HG02970 (cell line): ENCODE measurements around the gene FAM76B.
"Not testable (repeated sequence)": the region's sequence is repeated elsewhere in the genome, so short reads cannot be mapped to it uniquely, and the experiment has no call there.

ENCODE experiments used
- ATAC-seq: cut with Tn5 transposase; IDR thresholded peaks from one replicate; pipeline ENCODE4 v1.9.1; 2021; ENCODE audit warnings: mild to moderate bottlenecking, moderate library complexity, moderate number of reproducible peaks; ENCODE audit not compliant: unreplicated experiment, low FRiP score

The FAM76B gene

DNA sequence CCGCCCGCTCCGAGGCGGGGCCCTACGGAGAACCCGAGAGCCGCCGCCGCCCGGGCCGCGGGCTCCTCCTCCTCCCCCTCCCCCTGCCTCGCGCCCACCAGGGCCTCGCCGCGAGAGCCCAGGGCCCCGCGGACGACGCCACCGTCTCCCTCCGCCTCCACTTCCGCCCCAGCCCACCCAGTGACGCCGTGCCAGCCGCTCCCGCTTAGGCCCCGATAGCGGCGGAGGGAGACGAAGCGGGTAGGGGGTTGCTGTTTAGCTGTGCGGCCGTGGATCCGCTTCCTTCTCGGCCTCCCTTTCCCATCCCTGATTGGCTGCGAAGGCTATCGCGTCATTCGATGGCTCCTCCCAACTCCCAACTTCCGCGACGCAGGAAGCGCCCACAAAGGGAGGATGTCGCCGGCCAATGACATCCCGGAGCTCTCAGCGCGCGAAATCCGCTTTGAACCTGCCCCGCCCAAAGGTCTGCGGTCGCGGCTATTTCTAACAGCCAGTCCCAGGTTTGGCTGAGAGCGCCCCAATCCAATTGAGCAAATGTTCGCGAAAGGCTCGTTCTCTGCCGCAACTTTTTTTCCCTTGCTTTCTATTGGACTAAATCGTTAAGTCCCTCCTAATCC lies at the start of gene FAM76B:
Gene FAM76B (minus strand): TSS at position 277 of the 617 bp plus-strand sequence. CDS start 304 bp downstream, outside the sequence.
- ATAC-seq: peak; percentile 82

- no peak for ATAC-seq
Measured at GRCh38 chr11:95835768-95836488, 46.3 kb upstream of the FAM76B start.

- no peak for ATAC-seq
Measured at GRCh38 chr11:95835351-95835750, 45.8 kb upstream of the FAM76B start.

- ATAC-seq: no peak
Measured at GRCh38 chr11:95833378-95833777, 43.8 kb upstream of the FAM76B start.

DNA sequence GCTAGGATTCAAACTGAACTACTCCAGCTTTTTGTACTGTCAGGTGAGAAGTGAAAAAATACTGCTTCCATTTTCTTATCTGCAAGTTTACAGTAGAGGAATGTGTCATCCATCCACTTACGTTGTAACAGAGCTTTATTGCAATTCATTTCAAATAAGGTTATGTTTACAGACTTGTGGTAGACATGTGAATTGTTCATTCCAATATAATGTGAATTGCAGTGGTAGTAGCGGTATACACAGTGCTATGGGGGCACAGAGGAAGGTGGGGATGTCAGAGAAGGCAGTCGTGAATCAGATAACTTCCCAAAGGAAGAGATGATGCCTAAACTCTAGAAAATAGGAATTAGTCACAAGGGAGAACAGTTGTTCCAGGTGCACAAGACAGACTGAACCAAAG lies 43.2 kb upstream of the FAM76B start:
- ATAC-seq: no peak

DNA sequence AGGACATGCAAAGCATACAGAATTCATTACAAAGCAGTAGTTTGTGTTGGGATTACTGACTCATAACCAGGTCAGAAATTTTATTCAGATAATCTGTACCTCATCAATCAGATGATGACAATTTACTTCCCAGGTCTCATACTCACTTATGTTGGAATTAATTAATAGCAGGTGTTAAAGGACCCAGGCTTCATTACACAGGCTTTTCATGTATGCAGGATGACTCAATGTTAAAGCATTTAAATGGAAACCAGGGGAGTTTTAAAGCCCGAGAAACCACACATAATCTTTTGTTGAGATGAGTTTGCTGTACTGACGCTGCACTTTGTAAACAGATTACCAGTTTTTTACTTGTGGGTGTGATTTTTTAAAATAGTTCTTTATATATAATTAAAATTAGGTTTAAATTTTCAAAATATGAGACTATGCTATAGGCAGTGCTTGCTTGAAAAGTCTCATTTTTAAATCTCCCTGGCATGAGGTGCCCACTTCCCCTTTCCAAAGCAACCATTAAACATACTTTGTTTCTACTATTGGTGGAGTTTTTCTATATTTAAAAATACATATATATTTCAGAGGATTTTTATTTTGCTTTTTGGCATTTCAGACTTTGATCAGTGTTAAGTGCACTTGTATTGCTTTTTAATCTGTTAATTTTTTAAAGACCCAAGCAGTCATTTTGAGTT lies 41.8 kb upstream of the FAM76B start:
- no peak for ATAC-seq

DNA sequence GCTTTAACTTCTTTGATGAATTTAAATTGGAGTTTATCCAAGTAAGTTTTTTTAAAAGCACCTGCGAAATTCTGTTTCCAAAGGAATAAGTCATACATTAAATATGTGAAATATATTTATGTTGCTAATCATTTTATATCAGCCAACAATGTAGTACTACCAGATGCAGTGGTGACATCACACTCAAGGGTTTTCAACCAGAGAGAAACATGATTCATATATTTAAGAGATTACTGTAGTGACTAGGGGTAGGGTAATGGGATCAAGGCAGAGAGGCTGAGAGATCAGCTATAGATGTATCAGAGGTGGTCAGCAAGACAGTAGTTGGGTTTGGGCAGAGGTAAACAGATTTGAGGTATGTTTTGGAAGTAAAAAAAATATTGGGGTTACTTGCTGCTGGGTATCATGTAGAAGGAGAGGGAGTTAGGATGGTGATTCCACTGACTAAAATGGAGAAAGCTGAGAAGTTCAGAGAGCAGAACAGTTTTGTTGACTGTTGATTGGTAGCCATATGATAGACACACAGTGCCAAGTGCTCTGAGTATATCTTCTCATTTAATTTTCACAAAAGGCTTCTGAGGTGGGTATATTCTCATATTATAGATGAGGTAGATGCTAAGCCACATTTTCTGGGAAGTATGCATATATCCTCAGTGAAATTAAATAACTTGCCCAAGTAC lies 40.1 kb upstream of the FAM76B start:
- ATAC-seq: no peak

GRCh38 chr11:95827696-95828095 lies 38.1 kb upstream of the FAM76B start:
- no peak for ATAC-seq

- ATAC-seq: no peak
Measured at GRCh38 chr11:95821640-95822039, 32.1 kb upstream of the FAM76B start.

DNA sequence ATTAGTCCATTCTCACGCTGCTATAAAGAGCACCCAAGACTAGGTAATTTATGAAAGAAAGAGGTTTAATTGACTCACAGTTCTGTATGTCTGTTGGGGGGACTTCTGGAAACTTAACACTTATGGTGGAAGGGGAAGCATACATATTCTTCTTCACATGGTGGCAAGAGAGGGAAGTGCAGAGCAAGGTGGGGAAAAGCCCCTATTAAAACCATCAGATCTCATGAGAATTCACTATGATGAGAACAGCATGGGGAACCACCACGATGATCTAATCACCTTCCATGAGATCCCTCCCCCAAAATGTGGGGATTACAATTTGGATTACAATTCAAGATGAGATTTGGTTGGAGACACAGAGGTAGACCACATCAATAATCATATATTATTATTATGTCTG lies 26.5 kb upstream of the FAM76B start:
- no peak for ATAC-seq

GRCh38 chr11:95811052-95811451 lies 21.5 kb upstream of the FAM76B start:
- not testable (repeated sequence) for ATAC-seq

- not testable (repeated sequence) for ATAC-seq
Measured at GRCh38 chr11:95806464-95806863, 16.9 kb upstream of the FAM76B start.

DNA sequence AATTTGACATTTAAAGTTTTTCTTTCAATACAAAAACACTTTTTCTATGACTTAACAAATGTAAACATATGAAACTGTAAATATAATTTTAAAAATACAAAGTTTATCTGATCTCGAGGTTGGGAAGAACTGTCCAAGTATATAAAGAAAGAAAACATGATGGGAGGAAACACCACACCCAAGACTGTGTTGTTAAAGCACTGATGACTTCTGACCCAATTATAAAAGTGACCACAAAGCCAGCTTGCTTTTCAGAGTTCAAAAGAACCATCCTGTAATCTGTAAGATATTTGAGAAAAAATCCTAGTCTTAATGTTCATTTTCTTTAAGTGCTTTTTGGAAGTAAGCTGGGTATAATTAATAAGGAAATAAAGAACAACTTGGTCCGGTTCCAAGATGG lies 16.3 kb upstream of the FAM76B start:
- no peak for ATAC-seq

GRCh38 chr11:95803973-95804372 lies 14.4 kb upstream of the FAM76B start:
- ATAC-seq: no peak

- ATAC-seq: no peak
Measured at GRCh38 chr11:95802806-95803205, 13.2 kb upstream of the FAM76B start.

- no peak for ATAC-seq
Measured at GRCh38 chr11:95800438-95800837, 10.9 kb upstream of the FAM76B start.

GRCh38 chr11:95799546-95799945 lies 10.0 kb upstream of the FAM76B start:
- no peak for ATAC-seq

DNA sequence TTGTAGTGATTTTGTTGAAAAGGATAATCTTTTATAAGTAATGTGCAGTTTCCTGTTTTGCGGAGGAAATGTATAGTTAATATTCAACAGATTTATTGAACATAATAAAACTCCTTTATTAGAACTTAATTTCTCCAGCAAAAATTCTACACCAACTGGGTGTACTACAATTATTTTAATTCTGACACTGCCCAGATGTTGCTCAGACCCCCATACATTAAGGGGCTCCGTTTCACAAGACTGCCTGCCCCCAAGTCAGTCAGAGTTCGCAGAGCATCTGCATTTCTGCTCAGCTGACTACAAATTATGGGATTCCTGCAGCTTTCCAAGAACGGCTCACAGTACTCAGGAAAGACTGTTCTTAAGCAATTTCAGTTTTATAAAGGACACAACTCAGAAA lies 6.9 kb upstream of the FAM76B start:
- no peak for ATAC-seq

DNA sequence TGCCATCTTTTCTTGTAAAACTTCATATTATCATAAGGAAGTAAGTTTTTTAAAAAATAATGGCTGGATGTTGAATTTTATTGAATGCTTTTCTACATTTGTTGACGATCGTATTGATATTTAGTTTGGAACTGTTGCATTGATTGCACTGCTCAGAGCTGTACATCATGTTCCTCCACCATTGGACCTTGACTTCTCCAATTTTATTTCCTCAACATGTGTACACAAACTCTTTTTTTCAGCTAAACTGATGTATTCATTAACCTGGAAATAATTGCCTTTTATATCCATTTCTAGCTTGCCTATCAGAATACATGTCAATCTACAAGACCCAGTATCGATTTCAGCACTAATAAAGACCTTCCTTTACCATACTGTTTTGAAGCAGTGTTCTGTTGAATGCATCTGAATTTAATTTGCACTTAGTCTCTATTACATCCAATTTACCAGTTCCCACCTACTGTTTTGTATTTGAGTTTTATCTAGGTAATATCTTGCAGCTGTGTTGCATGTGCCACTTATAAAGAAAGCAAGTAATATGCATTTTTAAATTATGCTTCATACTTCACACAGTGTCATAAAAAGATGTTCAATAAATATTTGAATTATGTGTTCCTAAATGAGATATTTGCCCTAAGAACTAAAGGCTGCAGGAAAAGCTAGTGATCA lies 6.2 kb upstream of the FAM76B start:
- ATAC-seq: no peak

DNA sequence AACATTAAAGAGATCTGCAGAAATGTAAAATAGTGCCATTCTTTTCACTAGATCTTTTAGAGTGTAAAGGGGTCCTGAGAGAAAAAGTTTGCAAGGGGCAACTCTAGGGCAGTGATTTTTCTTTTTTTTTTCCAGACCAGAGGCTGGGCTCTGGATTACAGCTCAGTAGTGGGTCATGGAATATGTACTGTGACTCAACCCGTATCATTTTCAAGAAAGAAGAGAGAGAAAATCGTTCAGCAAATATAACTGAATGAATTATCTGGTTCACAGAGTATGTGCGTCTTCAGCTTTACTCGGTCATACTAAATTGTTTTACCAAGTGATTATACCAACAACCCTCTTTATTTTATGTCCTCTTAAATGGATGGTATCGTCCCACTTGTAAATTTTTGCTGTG lies 4.5 kb upstream of the FAM76B start:
- ATAC-seq: no peak

DNA sequence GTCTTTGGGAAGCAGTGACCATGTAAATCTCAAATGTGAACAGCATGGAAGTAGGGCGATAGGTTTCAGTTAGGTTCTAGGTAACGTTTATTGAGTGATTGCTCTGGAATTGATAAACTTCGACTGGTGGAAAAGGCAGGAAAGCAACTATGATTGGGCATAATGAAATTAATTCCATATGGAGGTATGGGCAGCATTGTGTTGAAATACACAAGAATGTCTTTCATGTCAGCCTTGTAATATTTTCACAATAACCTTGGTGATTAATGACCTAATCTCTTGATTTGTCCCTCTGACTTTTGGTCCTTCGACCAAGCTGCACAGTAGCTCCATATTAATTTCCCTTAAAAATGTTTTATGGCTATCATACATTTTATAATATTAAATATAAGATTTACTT lies 3.5 kb upstream of the FAM76B start:
- ATAC-seq: no peak
